Upper lobe of right lung (tissue), 1 donor: ENCODE measurements around the gene NAP1L5. TPM values are rescaled to one million over a fixed set of nuclear protein-coding genes. Genes with fewer than 3 reads are reported as not detected.

Source experiments
- ATAC-seq: fragments of 200-7000 bp; cut with Tn5 transposase; one replicate; pipeline ENCODE4 v1.9.1; 2020; ENCODE audit warnings: mild to moderate bottlenecking, moderate library complexity
- DNase-seq: peaks from one replicate; pipeline ENCODE4 v3.0.0-alpha.2; 2020
- H3K27ac ChIP-seq: fragments of 200-600 bp; one replicate; pipeline ENCODE4 v1.8.0; 2022
- H3K27me3 ChIP-seq: fragments of 200-600 bp; one replicate; pipeline ENCODE4 v1.8.0; 2022; ENCODE audit warnings: mild to moderate bottlenecking
- H3K36me3 ChIP-seq: fragments of 200-600 bp; one replicate; pipeline ENCODE4 v1.8.0; 2022
- H3K4me1 ChIP-seq: fragments of 200-600 bp; one replicate; pipeline ENCODE4 v1.8.0; 2022
- H3K4me3 ChIP-seq: fragments of 200-600 bp; one replicate; pipeline ENCODE4 v1.8.0; 2022; ENCODE audit warnings: mild to moderate bottlenecking
- H3K9me3 ChIP-seq: fragments of 200-600 bp; one replicate; pipeline ENCODE4 v1.8.0; 2022
- CTCF ChIP-seq: fragments of 200-600 bp; IDR thresholded peaks from one replicate; pipeline ENCODE4 v1.8.0; 2022; ENCODE audit warnings: antibody characterized with exemption
- intact Hi-C: fragments of 100-400 bp; cut with DNase I; formaldehyde crosslinking; loops from one replicate; pipeline ENCODE4 v1.11.0; 2022
- total RNA-seq: library from RNA; stranded (reverse); fragmentation: NEBNext Ultra II Directional; extraction: Animal tissue kit (Norgen Biotek cat#: 25700); gene quantifications from one replicate; pipeline ENCODE4 v1.2.1, GENCODE V29; 2021
- donor health status: DM: no; HTN: yes; CAD: no; lungs with severe emphysema.

The NAP1L5 gene
- total RNA-seq, 1 donor from 2014 or later, result 3.2 TPM

- Histone ChIP-seq H3K4me1 (no peaks in the 10 kb centered on the region), H3K27me3 (no peaks in the 10 kb centered on the region), H3K27ac (peak overlapping the region; percentile 61), H3K9me3 (no peaks in the 10 kb centered on the region), H3K4me3 (peak overlapping the region; percentile 56), H3K36me3 (no peaks in the 10 kb centered on the region)
- DNase-seq (no peak), ATAC-seq (peak; percentile 34)
- intact Hi-C loops, result no loop called here
- no peak for TF ChIP-seq CTCF
Measured at GRCh38 chr4:88697141-88697540, 488 bp downstream of the NAP1L5 start.

- intact Hi-C loops, result no loop called here
- H3K36me3 ChIP-seq, result no peaks in the 10 kb centered on the region
- no peaks in the 10 kb centered on the region for H3K27me3 ChIP-seq
- H3K4me1 ChIP-seq, result no peaks in the 10 kb centered on the region
- ATAC-seq (no peak), DNase-seq (no peak)
- no peaks in the 10 kb centered on the region for H3K9me3 ChIP-seq
- TF ChIP-seq CTCF, result no peak
- no peak overlapping the region for H3K27ac ChIP-seq
- peak overlapping the region; percentile 56 for H3K4me3 ChIP-seq
Measured at GRCh38 chr4:88696630-88697029, 999 bp downstream of the NAP1L5 start.

GRCh38 chr4:88693792-88694191 is 3.8 kb downstream of the NAP1L5 start:
- no peak for TF ChIP-seq CTCF
- no peak for ATAC-seq
- Histone ChIP-seq H3K9me3 (no peaks in the 10 kb centered on the region), H3K27ac (no peak overlapping the region), H3K4me3 (no peak overlapping the region), H3K4me1 (no peaks in the 10 kb centered on the region), H3K27me3 (no peaks in the 10 kb centered on the region), H3K36me3 (peaks cover 14% of the 10 kb centered on the region)
- DNase-seq, result no peak
- intact Hi-C loops, result no loop called here

GRCh38 chr4:88690355-88690754 is 7.3 kb downstream of the NAP1L5 start:
- no peak overlapping the region for H3K27ac ChIP-seq
- intact Hi-C loops, result no loop called here
- no peak for TF ChIP-seq CTCF
- ATAC-seq (peak; percentile 36), DNase-seq (no peak)
- peaks cover 36% of the 10 kb centered on the region for H3K36me3 ChIP-seq
- no peaks in the 10 kb centered on the region for H3K27me3 ChIP-seq
- H3K4me1 ChIP-seq, result no peaks in the 10 kb centered on the region
- no peaks in the 10 kb centered on the region for H3K9me3 ChIP-seq
- no peak overlapping the region for H3K4me3 ChIP-seq

- no peak for ATAC-seq
- Histone ChIP-seq H3K4me1 (no peaks in the 10 kb centered on the region), H3K4me3 (no peak overlapping the region), H3K36me3 (peaks cover 59% of the 10 kb centered on the region), H3K9me3 (no peaks in the 10 kb centered on the region), H3K27me3 (no peaks in the 10 kb centered on the region), H3K27ac (no peak overlapping the region)
- intact Hi-C loops, result no loop called here
- no peak for DNase-seq
- TF ChIP-seq CTCF, result no peak
Measured at GRCh38 chr4:88681209-88681608, 16.4 kb downstream of the NAP1L5 start.

GRCh38 chr4:88675543-88675942 is 22.1 kb downstream of the NAP1L5 start:
- intact Hi-C loops, result no loop called here
- no peak for ATAC-seq
- Histone ChIP-seq H3K27ac (no peak overlapping the region), H3K36me3 (peaks cover 56% of the 10 kb centered on the region), H3K4me1 (no peaks in the 10 kb centered on the region), H3K4me3 (no peak overlapping the region), H3K27me3 (no peaks in the 10 kb centered on the region), H3K9me3 (no peaks in the 10 kb centered on the region)
- TF ChIP-seq CTCF, result no peak
- DNase-seq, result no peak
